ENCODE results near the gene TRIL. TPM values are rescaled to one million over a fixed set of nuclear protein-coding genes. Genes with fewer than 3 reads are reported as not detected.

TRIL gene
- total and polyA plus RNA-seq, 2 experiments from 2014 or later = 0.08 to 0.32 TPM

DNA sequence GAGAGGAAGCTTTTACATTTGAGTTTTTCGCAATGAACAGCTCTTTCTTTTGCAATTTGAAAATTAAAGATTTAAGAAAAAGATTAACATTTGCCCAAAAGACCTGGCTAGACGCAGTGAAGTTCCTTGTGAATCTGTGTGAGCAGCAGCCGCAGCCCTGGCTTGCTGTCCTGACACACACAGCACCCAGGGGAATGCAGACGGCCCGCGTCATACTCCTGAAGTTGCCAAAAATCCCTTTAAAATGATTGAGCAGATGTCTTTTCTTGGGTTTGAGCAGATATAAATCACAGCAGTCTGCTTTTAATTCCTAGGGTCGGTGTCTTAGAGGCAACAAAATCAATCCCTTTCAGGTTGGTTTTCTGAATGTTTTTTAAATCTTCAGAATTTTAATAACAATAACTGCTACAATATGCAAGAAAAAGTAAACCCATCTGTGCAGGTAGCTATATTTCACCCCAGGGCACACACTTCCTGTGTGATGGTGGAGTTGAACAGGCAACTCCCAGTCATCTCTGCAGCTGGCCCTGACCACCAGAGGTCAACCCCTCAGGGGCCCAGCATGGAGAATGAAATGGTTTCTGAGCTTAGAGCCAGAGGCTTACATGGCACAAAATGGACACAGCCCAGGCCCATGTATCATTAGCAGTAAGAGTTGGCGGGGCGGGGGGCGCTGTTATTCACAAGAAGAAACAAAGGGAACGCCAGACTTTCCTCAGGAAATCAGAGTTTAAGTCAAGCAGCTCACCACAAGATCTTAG is 32.2 kb upstream of the TRIL start:
- Histone ChIP-seq H3K27me3 (replicated peaks; ENCODE audit: insufficient read depth) (no peaks in the 10 kb centered on the region), H3K27ac (peak overlapping the region; percentile 82), H3K36me3 (ENCODE audit: low read depth) (no peaks in the 10 kb centered on the region), H3K4me1 (ENCODE audit: insufficient read depth) (peaks cover 45% of the 10 kb centered on the region), H3K4me3 (no peak overlapping the region), H3K79me2 (ENCODE audit: insufficient read depth) (no peaks in the 10 kb centered on the region), H3F3A (ENCODE audit: insufficient read depth) (peaks cover 49% of the 10 kb centered on the region), H3K9me2 (ENCODE audit: insufficient read depth) (no peaks in the 10 kb centered on the region), H4K20me1 (ENCODE audit: insufficient read depth) (no peaks in the 10 kb centered on the region), H2AFZ (no peak overlapping the region), H3K9ac (peak overlapping the region; percentile 37; the same call in 1 of the 2 replicates), H3K9me3 (ENCODE audit: low read depth) (no peaks in the 10 kb centered on the region), H3K4me2 (ENCODE audit: unreplicated experiment) (peak overlapping the region; percentile 75)
- TF ChIP-seq EZH2phosphoT487 (IDR thresholded peaks at IDR 0.05; ENCODE audit: insufficient read depth, low read depth) (no peak), EZH2 (IDR thresholded peaks at IDR 0.05; ENCODE audit: insufficient read depth, poor library complexity, severe bottlenecking) (no peak)
- WGBS, 2 experiments (ENCODE audit: low coverage in 1 of 2, low lambda C conversion rate in 2 of 2, missing lambda C conversion rate in 2 of 2) = 42 to 46% methylated on average over 11 of the region's 11 CpGs
- in situ Hi-C loops (cut with MboI) = no loop called here
- DNase-seq = peak; percentile 83

DNA sequence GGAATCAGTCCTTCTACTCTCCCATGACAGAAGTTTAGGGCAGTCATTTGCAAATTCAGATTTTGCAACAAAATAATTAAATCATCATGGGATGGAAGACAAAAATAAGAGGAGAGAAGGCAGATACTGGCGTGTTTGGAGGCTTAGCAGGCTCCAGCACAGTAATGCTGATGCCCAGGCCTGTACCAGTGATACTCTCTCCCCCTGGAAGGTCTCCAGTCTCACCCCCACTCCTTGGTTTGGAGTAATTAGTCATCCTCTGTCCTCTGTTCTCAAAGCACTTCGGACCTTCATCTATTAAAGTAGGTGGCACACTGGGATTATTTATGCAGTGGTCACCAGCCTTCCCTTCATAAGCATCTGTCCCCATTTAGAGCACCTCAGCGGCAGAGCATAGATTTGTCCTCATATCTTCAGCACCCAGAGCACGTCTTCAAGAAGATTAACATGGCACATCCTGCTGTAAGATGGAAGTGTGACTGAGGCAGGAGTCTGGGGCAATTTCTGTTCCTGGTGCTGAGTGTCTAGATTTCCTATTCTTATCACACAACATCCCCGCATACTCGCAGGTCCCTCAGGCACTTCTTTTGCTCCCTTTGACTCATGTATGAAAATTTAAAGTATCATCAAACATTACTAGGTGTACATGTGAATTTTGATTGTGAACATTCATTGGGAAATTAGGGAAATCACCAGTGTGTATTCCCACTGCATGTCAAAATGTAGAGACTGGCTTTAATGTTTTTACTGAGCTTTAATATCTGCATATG is 31.3 kb upstream of the TRIL start:
- Histone ChIP-seq H2AFZ (peak overlapping the region; percentile 28; the same call in 1 of the 2 replicates), H3K4me3 (no peak overlapping the region; the same call in 1 of the 2 replicates), H3K4me1 (ENCODE audit: insufficient read depth) (peaks cover 53% of the 10 kb centered on the region), H3F3A (ENCODE audit: insufficient read depth) (peaks cover 49% of the 10 kb centered on the region), H3K27ac (peak overlapping the region; percentile 82), H4K20me1 (ENCODE audit: insufficient read depth) (no peaks in the 10 kb centered on the region), H3K27me3 (replicated peaks; ENCODE audit: insufficient read depth) (no peaks in the 10 kb centered on the region), H3K4me2 (ENCODE audit: unreplicated experiment) (peak overlapping the region; percentile 75), H3K9me2 (ENCODE audit: insufficient read depth) (no peaks in the 10 kb centered on the region), H3K9me3 (ENCODE audit: low read depth) (no peaks in the 10 kb centered on the region), H3K79me2 (ENCODE audit: insufficient read depth) (no peaks in the 10 kb centered on the region), H3K9ac (peak overlapping the region; percentile 37), H3K36me3 (ENCODE audit: low read depth) (no peaks in the 10 kb centered on the region)
- 23% methylated on average over 6 of the region's 6 CpGs for WGBS, 2 experiments (ENCODE audit: low coverage in 1 of 2, low lambda C conversion rate in 2 of 2, missing lambda C conversion rate in 2 of 2)
- in situ Hi-C loops (cut with MboI) = no loop called here
- no peak for TF ChIP-seq EZH2phosphoT487 (IDR thresholded peaks at IDR 0.05; ENCODE audit: insufficient read depth, low read depth)
- TF ChIP-seq EZH2 (IDR thresholded peaks at IDR 0.05; ENCODE audit: insufficient read depth, poor library complexity, severe bottlenecking) = no peak
- peak; percentile 63 for DNase-seq

DNA sequence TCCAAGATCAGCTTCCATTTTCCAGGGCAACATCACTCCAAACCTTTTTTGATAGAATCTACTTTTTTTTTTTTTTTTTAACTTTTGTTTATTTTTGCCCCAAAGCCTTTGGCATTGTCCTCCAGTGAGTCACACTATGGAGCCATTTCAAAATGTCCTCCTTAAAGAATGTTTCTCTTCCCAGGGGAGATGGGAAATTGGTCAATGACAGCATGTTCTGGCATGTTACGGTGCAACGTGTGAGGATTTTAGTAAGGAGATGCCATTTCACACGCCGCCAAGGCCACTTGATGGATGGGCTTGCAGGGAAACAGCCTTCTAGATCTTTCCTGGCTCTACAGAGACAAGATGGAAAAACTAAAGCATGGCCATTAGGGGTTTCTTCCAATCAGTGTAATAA is 30.7 kb upstream of the TRIL start:
- Histone ChIP-seq H2AFZ (peak overlapping the region; percentile 28), H4K20me1 (ENCODE audit: insufficient read depth) (no peaks in the 10 kb centered on the region), H3K9me2 (ENCODE audit: insufficient read depth) (no peaks in the 10 kb centered on the region), H3K4me2 (ENCODE audit: unreplicated experiment) (peak overlapping the region; percentile 75), H3K9ac (peak overlapping the region; percentile 37), H3F3A (ENCODE audit: insufficient read depth) (peaks cover 49% of the 10 kb centered on the region), H3K36me3 (ENCODE audit: low read depth) (no peaks in the 10 kb centered on the region), H3K9me3 (ENCODE audit: low read depth) (no peaks in the 10 kb centered on the region), H3K4me3 (no peak overlapping the region), H3K4me1 (ENCODE audit: insufficient read depth) (peaks cover 59% of the 10 kb centered on the region), H3K27me3 (replicated peaks; ENCODE audit: insufficient read depth) (no peaks in the 10 kb centered on the region), H3K27ac (peak overlapping the region; percentile 82), H3K79me2 (ENCODE audit: insufficient read depth) (no peaks in the 10 kb centered on the region)
- DNase-seq = peak; percentile 97
- in situ Hi-C loops (cut with MboI) = no loop called here
- no peak for TF ChIP-seq EZH2 (IDR thresholded peaks at IDR 0.05; ENCODE audit: insufficient read depth, poor library complexity, severe bottlenecking)
- no peak for TF ChIP-seq EZH2phosphoT487 (IDR thresholded peaks at IDR 0.05; ENCODE audit: insufficient read depth, low read depth)
- WGBS, 2 experiments (ENCODE audit: low coverage in 1 of 2, low lambda C conversion rate in 2 of 2, missing lambda C conversion rate in 2 of 2) = 0% methylated on average over 4 of the region's 4 CpGs

DNA sequence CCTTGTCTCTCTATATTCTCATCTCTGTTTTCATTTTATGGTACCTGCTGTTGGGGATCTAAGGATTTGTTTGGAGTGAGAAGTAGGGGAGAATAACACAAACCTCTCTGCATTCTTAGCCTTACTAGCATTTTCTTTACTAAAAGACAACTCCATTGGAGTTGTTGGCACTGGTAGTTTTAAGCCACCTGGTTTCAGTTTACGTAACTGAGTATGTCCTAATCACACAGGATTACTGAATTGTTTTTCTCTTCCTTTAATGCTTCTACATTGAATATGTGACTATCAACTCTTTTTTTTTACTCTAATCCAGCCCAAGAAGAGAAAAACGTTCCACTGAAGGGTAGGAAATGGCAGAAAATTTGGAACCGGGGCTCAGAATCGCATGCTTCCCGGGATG is 30.0 kb upstream of the TRIL start:
- 41% methylated on average over 5 of the region's 5 CpGs for WGBS, 2 experiments (ENCODE audit: low coverage in 1 of 2, low lambda C conversion rate in 2 of 2, missing lambda C conversion rate in 2 of 2)
- Histone ChIP-seq H3K79me2 (ENCODE audit: insufficient read depth) (no peaks in the 10 kb centered on the region), H3F3A (ENCODE audit: insufficient read depth) (peaks cover 49% of the 10 kb centered on the region), H2AFZ (peak overlapping the region; percentile 21; the same call in 1 of the 2 replicates), H3K36me3 (ENCODE audit: low read depth) (no peaks in the 10 kb centered on the region), H3K27ac (peak overlapping the region; percentile 58), H3K4me1 (ENCODE audit: insufficient read depth) (peaks cover 59% of the 10 kb centered on the region), H3K9me3 (ENCODE audit: low read depth) (no peaks in the 10 kb centered on the region), H3K27me3 (replicated peaks; ENCODE audit: insufficient read depth) (no peaks in the 10 kb centered on the region), H3K4me3 (no peak overlapping the region; the same call in 1 of the 2 replicates), H3K9me2 (ENCODE audit: insufficient read depth) (no peaks in the 10 kb centered on the region), H4K20me1 (ENCODE audit: insufficient read depth) (no peaks in the 10 kb centered on the region), H3K4me2 (ENCODE audit: unreplicated experiment) (peak overlapping the region; percentile 75), H3K9ac (peak overlapping the region; percentile 12; the same call in 1 of the 2 replicates)
- DNase-seq = peak; percentile 44
- TF ChIP-seq EZH2 (IDR thresholded peaks at IDR 0.05; ENCODE audit: insufficient read depth, poor library complexity, severe bottlenecking) (no peak), EZH2phosphoT487 (IDR thresholded peaks at IDR 0.05; ENCODE audit: insufficient read depth, low read depth) (no peak)
- in situ Hi-C loops (cut with MboI) = no loop called here

All from GM23248 (cell line).